GM19463 (cell line): Measurements from ENCODE around the gene ATG16L1.

Experiments
- ATAC-seq: cut with Tn5 transposase; IDR thresholded peaks from one replicate; pipeline ENCODE4 v1.9.1; 2021; ENCODE audit warnings: mild to moderate bottlenecking, moderate library complexity; ENCODE audit not compliant: unreplicated experiment

Gene ATG16L1

DNA sequence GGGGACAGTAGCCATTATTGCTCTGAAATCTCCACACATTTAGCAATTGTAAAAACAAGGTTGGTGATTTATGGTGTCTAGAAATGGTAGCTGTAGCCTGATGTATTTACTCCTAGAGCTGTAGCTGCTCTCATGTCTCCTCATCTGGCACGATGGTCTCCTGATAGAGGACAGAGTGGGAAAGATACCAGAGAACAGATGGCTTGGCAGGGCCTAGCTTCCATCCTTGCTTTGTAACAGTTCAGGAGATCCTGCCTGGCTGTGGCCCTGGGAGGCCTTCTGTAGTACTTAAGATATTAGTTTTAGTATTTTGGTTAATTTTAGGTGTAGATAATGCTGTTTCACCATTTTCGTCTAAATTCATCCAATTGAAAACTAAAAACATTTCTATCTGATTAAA lies 6.7 kb downstream of the ATG16L1 start:
- no peak for ATAC-seq

DNA sequence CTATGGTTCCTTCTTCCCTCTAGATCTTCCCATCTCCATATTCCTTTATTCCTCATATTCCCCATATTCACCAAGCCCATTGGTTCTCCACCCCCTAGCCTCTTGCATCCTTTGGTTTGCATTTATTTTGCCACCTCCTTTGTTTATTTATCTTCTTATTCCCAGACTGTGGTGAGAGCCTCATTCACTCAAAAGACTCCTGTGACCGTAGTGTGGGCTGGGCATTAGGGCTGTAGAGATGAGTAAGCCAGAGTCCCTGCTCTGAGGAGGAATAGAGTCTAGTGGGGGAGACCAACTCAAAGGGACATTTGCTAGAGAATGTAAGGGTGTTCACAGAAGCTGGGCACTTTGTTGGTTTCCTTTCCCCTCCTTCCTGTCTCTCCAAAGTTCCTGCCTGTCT lies 8.3 kb downstream of the ATG16L1 start:
- no peak for ATAC-seq

- no peak for ATAC-seq
Observed at GRCh38 chr2:233260661-233261060, 9.2 kb downstream of the ATG16L1 start.

GRCh38 chr2:233261819-233262555 lies 10.5 kb downstream of the ATG16L1 start:
- peak; percentile 63 for ATAC-seq

- ATAC-seq, result no peak
Observed at GRCh38 chr2:233262562-233262961, 11.1 kb downstream of the ATG16L1 start.

DNA sequence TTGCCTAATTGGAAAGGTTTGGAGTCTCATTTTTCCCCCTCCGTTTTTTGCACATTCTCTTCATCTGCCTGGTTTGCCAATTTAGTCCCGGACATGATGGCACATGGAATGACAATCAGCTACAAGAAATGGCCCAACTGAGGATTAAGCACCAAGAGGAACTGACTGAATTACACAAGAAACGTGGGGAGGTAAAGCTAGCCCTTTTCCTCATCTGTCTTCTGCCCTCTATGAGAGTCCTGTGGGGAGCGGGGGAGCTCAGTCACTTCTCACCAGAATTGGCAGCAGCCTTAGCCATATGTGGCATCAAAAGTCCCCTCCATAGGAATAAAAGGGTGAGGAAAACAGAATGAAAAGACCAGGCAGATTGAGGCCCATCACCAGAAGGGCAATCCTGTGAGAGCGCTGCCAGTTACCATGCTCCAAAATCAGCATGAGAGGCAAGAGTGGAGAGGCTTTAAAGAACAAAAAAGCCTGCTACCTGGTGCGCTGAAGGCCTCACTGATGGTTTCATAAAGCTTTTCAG lies 11.6 kb downstream of the ATG16L1 start:
- no peak for ATAC-seq

GRCh38 chr2:233264667-233265066 lies 13.2 kb downstream of the ATG16L1 start:
- no peak for ATAC-seq

DNA sequence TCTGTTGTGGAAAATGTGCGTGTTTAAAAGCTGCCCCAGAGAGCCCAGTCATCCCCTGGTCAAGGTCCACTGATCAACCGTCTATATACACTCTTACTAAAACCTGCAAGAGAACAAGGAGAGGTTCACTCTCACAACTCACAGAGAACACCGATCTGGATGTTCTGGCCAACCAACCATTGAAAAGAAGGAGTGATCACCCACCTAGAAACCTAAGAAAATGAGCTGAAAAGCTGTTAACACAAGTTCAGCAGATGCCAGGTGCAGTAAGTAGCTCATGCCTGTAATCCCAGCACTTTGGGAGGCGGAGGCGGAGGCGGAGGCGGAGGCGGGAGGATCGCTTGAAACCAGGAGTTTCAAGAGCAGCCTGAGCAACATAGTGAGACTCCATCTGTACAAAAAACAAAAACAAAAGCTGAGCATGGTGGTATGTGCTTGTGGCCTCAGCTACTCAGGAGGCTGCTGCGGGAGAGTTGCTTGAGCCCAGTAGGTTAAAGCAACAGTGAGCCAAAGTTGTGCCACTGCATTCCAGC lies 14.5 kb downstream of the ATG16L1 start:
- no peak for ATAC-seq

DNA sequence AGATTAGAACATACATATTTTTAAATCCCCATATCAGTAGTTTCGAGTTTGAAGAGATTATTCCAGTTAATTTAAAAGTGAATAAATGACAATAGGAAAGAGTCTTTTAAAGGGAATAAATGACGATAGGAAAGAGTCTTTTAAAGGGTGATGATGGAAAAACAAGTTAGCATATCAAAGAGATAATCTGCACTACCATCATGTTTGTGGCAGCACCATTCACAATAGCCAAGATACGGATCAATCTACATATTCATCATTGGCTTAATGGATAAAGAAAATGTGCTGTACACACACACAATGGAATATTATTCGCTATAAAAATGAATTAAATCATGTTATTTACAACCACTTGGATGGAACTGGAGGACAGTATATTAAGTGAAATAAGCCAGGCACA lies 15.0 kb downstream of the ATG16L1 start:
- ATAC-seq, result no peak

DNA sequence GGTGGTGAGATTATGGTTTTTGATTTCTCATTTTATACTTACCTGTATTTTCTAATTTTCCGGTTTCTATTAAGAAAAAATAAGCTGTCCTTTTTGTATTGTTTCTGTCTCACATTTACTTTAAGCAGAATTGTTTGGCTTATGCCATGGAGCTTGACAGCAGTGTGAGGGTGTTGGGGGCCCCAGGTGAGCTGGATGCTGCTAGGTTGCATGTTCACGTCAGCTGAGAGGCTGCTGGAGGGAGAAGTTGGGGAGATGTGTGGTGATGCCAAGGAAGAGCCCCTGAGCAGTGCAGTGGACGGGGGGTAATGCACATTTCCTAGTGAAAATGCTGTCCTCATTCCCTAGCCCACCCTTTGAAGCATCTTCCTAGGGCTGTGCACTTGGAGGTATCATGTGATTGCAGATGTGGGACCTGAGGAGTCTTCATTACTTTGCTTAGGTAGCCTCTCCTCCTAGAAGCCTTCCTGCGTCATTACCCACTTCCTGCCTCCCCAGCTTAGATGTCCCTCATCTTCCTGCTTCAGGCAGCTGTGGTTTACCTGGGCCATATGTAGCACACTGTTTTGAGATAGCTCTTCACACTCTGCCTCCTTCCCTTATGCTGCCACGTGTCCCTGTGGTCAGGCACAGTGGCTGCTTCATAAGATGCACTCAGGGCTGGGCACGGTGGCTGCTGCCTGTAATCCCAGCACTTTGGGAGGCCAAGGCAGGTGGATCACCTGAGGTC lies 16.2 kb downstream of the ATG16L1 start:
- ATAC-seq, result peak; percentile 58

GRCh38 chr2:233270366-233270765 lies 18.9 kb downstream of the ATG16L1 start:
- no peak for ATAC-seq

DNA sequence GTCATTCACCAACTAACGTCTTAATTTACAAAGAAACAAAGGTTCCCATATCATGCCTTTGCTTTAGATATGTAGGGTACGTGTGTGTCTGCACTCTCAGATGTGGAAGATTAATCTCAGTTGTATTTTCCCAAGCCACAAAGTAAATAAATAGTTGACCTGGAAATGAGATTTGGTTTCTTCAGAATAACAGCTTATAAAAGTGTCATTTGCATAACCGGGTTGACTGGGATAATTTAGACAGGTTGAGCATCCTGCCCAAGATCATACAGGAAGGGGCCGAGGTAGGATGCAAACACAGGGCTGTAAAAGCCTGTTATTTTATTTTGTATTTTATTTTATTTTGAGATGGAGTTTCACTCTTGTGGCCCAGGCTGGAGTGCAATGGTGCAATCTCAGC lies 19.5 kb downstream of the ATG16L1 start:
- ATAC-seq, result no peak

DNA sequence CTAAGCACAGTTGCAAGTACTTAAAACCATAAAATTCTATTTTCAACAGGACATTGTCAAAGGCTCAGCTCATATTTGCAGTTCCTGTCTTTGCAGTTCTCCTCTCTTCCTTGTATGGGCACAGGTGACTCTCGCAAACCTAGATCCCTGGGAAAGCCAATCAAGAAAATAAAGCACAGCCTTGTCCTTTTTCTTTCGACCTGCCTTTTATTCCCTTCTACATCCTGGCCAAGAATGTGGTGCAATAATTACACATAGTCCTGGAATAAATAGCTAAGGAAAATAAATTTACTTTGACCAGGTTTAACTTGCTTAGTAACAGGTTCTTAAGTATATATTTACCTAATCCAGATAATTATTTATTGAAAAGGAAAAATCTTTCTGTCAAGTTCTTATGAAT lies 20.2 kb downstream of the ATG16L1 start:
- no peak for ATAC-seq

GRCh38 chr2:233273120-233273519 lies 21.6 kb downstream of the ATG16L1 start:
- ATAC-seq, result no peak

DNA sequence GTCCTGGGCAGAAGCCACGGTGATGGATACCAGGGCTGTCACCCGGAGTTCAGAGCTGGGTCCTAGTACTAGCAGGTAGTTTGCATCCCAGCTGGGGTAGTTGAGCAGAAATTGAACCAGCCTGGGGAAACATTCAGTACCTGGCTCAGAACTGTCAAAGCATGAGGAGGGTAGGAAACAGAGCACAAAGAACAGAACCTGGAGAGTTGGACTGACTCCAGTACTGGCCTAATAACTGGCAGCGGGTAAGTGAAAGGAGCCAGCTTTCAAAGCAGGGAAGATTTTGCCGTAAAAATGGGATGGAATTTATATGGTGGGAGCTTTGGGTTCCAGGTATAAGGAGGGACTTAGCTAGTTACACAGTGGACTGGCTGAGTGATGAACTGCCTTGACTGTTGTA lies 23.8 kb downstream of the ATG16L1 start:
- ATAC-seq, result no peak

DNA sequence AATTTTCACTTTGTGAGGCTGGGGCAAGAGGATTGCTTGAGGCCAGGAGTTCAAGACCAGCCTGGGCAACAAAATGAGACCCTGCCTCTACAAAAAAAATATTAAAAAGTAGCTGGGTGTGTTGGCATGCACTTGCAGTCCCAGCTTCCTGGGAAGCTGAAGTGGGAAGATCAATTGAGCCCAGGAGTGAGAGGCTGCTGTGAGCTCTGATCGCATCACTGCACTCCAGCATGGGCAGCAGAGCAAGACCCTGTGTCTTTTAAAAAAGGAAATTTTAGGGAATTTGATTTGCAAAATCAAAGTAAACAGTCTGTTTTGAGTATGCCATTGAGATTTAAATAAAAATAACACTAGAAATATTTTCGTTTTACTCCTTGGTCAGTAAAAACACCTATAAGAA lies 27.4 kb downstream of the ATG16L1 start:
- ATAC-seq, result no peak

DNA sequence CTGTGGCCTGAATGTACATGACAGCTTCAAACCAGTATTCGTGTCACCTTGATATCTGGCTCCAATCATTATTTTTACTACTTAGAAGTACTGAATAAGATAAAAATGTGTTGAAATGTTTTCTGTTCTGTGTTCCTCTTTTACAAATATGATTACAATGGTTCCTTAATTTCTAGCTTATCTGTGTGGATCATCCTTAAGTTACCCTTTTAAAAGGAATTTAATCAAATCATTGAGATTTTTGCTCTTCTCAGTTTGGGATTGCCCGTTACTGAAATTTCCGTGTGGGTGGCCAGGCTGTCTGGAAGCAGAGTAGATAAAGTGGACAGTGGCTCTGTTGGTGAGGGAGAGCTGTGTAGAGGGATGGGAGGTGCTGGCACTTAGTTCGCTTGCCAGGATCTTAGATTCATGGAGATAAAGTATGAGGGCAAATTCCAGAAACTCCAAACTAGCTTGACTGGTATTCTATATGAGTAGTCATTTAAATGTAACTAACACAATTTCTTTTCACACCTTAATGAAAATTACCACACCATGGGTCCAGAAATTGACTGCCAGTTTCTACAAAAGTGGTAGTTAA lies 28.7 kb downstream of the ATG16L1 start:
- ATAC-seq, result no peak

DNA sequence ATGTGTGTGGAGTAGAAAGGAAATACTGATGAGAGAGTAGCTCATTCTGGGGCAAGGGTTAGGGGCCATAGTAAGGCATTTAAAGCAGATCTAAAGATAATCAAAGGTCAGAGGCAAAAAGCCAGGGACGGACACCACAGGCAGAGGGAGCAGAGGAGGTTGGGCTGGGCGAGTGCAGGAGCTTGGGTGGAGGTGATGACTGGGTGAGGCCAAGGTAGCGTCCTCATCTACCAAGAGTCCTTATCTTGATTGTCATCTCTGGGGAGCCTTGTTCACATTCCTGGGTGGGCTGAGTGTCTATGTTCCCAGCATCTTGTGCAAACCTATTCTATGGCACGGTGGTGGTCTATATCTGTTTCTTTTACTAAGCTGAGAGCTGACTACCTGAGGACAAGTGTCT lies 30.1 kb downstream of the ATG16L1 start:
- no peak for ATAC-seq

- ATAC-seq, result no peak
Observed at GRCh38 chr2:233281992-233282603, 30.6 kb downstream of the ATG16L1 start.

GRCh38 chr2:233285921-233286320 lies 34.4 kb downstream of the ATG16L1 start:
- ATAC-seq, result no peak

- no peak for ATAC-seq
Observed at GRCh38 chr2:233287871-233288270, 36.4 kb downstream of the ATG16L1 start.
